Vagina (tissue), 2 donors: ENCODE measurements around the gene DKK2.

Experiments used
- POLR2A ChIP-seq, 2 donors: fragments of 450-650 bp; IDR thresholded peaks; one replicate each; pipeline ENCODE4 v1.6.1; 2017; ENCODE audit warnings: antibody characterized with exemption in 2 of 2, mild to moderate bottlenecking in 2 of 2, moderate library complexity in 2 of 2
- POLR2AphosphoS5 ChIP-seq, 2 donors: sonication (generic); formaldehyde crosslinking; IDR thresholded peaks; one replicate each; pipeline ENCODE4 v1.9.0; 2017; ENCODE audit warnings: antibody characterized with exemption in 2 of 2, mild to moderate bottlenecking in 2 of 2, low read depth in 1 of 2; ENCODE audit not compliant: insufficient read depth in 1 of 2
- TF ChIP-seq, protein P1 (sequence below), 3 experiments: fragments of 450-650 bp in 2 of 3; fragments of 200-600 bp in 1 of 3; sonication (generic) in 1 of 3; IDR thresholded peaks; one replicate each; pipeline ENCODE4 v1.5.1; 2017 to 2019; ENCODE audit warnings: antibody characterized with exemption in 3 of 3, mild to moderate bottlenecking in 2 of 3, moderate library complexity in 2 of 3

DNA sequence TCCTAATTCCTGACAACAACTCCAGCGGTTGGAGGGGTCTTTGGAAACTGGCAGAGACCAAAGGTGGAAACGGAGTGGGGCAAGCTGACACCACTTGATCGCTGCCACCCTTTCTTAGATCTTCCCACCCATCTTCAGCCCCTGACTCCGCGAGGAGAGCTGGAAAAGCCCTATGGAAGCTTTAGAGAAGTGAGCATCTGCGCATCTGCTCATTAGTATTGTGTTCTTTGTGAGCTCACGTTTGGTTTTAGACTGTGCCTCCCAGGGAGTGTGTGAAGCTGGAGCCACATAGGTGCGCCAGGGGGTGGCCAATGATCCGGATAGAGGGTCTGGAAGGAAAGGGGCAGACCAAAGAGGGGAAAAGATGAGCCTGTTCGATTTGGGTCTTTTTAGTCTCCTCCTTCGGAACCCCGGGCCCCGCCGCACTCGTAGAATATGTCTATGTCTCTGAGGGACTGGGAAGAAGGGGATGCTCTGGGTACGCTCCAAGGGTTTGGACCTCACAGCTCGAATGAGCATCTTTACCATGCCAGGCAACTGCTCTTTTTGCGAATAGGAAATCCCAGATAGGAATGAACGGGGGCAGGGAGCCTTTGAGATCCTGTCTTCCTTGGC lies 578 bp upstream of the DKK2 start:
- TF ChIP-seq POLR2AphosphoS5 (IDR thresholded peaks at IDR 0.05; ENCODE audit: insufficient read depth in 1 of 2, low read depth in 1 of 2) (no peak), POLR2A (IDR thresholded peaks at IDR 0.05) (no peak)
- TF ChIP-seq, protein P1, sequence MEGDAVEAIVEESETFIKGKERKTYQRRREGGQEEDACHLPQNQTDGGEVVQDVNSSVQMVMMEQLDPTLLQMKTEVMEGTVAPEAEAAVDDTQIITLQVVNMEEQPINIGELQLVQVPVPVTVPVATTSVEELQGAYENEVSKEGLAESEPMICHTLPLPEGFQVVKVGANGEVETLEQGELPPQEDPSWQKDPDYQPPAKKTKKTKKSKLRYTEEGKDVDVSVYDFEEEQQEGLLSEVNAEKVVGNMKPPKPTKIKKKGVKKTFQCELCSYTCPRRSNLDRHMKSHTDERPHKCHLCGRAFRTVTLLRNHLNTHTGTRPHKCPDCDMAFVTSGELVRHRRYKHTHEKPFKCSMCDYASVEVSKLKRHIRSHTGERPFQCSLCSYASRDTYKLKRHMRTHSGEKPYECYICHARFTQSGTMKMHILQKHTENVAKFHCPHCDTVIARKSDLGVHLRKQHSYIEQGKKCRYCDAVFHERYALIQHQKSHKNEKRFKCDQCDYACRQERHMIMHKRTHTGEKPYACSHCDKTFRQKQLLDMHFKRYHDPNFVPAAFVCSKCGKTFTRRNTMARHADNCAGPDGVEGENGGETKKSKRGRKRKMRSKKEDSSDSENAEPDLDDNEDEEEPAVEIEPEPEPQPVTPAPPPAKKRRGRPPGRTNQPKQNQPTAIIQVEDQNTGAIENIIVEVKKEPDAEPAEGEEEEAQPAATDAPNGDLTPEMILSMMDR (IDR thresholded peaks at IDR 0.05), result no peak
